Effector memory CD8-positive, alpha-beta T cell (primary cell): Measurements from ENCODE around the gene PCNX3.
"Not testable (repeated sequence)": the region's sequence is repeated elsewhere in the genome, so short reads cannot be mapped to it uniquely, and the experiment has no call there.

Experiments
- ATAC-seq: fragments of 150-1000 bp; cut with Tn5 transposase; replicated peaks from 2 replicates; pipeline ENCODE4 v1.10.0; 2021; ENCODE audit warnings: mild to moderate bottlenecking, moderate library complexity
- DNase-seq, 3 experiments: peaks; one replicate each; pipeline ENCODE4 v3.0.0; 2021
- H3K27ac Mint-ChIP-seq, 2 donors: one replicate each; pipeline ENCODE4 v1.8.0; 2022; ENCODE audit warnings: mild to moderate bottlenecking in 2 of 2, mixed read lengths in 2 of 2, moderate library complexity in 2 of 2
- H3K27me3 Mint-ChIP-seq, 2 donors: one replicate each; pipeline ENCODE4 v1.8.0; 2022; ENCODE audit warnings: mixed read lengths in 2 of 2
- H3K36me3 Mint-ChIP-seq: one replicate; pipeline ENCODE4 v1.8.0; 2022; ENCODE audit warnings: mild to moderate bottlenecking, moderate library complexity, mixed read lengths; ENCODE audit not compliant: insufficient read depth
- H3K4me1 Mint-ChIP-seq, 2 donors: one replicate each; pipeline ENCODE4 v1.8.0; 2022; ENCODE audit warnings: low read depth in 2 of 2, mixed read lengths in 2 of 2
- H3K4me3 Mint-ChIP-seq, 2 donors: one replicate each; pipeline ENCODE4 v1.8.0; 2022; ENCODE audit warnings: mild to moderate bottlenecking in 2 of 2, mixed read lengths in 2 of 2, moderate library complexity in 2 of 2
- H3K9me3 Mint-ChIP-seq, 2 donors: one replicate each; pipeline ENCODE4 v1.8.0; 2022; ENCODE audit warnings: mixed read lengths in 2 of 2

PCNX3 gene

DNA sequence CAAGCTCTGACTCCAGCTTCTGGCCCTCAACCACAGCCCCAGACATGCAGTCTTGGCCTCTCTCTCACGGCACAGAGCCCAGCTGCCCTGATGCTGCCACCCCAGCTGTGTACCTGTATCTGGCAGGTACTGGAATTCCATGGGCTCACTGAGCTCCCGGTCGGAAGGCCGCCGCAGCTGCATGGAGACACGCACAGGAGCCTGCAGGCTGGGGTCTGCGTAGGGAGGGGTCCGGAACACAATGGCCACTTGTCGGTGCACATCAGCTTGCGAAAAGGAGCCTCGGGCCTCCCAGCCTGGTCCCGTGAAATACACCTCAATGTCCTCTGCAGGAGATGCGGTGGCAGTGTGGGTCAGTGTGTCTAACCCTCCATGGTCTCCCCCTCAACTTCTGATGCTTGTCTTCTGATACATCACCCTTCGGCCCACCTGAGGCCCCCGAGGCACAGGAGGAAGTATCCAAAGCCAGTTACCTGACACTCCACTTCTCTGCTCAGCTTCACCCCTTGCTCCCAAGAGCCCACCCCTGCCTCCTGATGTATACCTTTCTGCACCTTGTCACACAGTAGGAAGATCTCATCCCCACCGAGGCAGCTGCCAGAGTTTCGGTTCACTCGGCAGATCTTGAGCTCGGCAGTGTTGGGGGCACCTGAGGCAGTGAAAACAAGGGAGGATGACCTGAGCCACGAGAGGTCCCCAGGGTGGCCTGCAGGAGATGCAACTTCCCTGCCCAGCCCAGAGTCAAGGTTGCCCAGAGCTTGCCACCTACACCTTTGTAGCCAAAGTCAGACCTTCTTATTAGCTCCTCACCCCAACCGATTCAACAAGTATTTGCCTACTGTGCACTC lies 42.8 kb downstream of the PCNX3 start:
- Mint-ChIP-seq H3K36me3 (peaks cover 95% of the 10 kb centered on the region), H3K27ac (peak overlapping the region; percentile 35 to 81), H3K4me1 (peaks cover 38 to 46% of the 10 kb centered on the region in 2 donors), H3K27me3 (no peaks in the 10 kb centered on the region), H3K9me3 (no peaks in the 10 kb centered on the region), H3K4me3 (peak overlapping the region in 1 of 2 donors; percentile 19)
- DNase-seq (no peak), ATAC-seq (no peak)

DNA sequence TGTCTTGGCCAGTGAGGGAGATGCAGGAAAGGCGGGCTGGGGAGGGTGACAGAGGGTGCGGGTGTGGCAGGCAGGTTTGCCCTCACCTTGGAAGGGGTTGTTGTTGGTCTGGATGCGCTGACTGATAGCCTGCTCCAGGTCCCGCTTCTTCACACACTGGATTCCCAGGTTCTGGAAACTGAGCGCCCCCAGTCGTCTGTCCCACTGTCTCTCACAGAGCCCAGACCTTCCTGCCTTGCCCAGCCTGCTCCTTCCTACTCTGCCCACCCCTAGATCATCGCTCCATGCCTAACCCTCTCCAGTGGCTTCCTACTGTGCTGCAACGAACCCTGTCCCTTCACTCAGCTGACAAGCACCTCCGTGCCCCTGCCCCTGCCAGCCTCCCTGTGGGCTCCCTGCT lies 44.5 kb downstream of the PCNX3 start:
- Mint-ChIP-seq H3K4me3 (peak overlapping the region; percentile 9 to 35), H3K9me3 (no peaks in the 10 kb centered on the region), H3K36me3 (peaks cover 84% of the 10 kb centered on the region), H3K4me1 (peaks cover 34 to 44% of the 10 kb centered on the region in 2 donors), H3K27ac (peak overlapping the region; percentile 81 to 83), H3K27me3 (no peaks in the 10 kb centered on the region)
- ATAC-seq (no peak), DNase-seq (no peak)

DNA sequence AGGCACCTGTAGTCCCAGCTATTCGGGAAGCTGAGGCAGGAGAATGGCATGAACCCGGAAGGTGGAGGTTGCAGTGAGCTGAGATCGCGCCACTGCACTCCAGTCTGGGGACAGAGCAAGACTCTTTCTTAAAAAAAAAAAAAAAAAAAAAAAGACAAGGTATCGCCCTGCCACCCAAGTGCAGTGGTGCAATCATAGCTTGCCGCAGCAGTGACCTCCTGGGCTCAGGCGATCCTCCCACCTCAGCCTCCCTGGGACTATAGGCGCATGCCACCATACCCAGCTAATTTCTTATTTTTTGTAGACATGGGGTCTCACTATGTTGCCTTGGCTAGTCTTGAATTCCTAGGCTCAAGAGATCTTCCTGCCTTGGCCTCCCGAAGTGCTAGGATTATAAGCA lies 45.3 kb downstream of the PCNX3 start:
- Mint-ChIP-seq H3K4me3 (peak overlapping the region; percentile 78 to 79), H3K36me3 (peaks cover 76% of the 10 kb centered on the region), H3K4me1 (peaks cover 32 to 41% of the 10 kb centered on the region in 2 donors), H3K27ac (peak overlapping the region; percentile 81 to 83)
- not testable (repeated sequence) for H3K27me3 Mint-ChIP-seq, ATAC-seq, DNase-seq, H3K9me3 Mint-ChIP-seq

GRCh38 chr11:65661599-65662246 lies 46.1 kb downstream of the PCNX3 start:
- Mint-ChIP-seq H3K9me3 (no peaks in the 10 kb centered on the region), H3K4me1 (peaks cover 28 to 35% of the 10 kb centered on the region in 2 donors), H3K27ac (peak overlapping the region; percentile 84 to 85), H3K4me3 (peak overlapping the region; percentile 78 to 79), H3K27me3 (no peaks in the 10 kb centered on the region), H3K36me3 (peaks cover 68% of the 10 kb centered on the region)
- DNase-seq, result peak in 1 of 3 experiments; percentile 7
- ATAC-seq, result no peak

DNA sequence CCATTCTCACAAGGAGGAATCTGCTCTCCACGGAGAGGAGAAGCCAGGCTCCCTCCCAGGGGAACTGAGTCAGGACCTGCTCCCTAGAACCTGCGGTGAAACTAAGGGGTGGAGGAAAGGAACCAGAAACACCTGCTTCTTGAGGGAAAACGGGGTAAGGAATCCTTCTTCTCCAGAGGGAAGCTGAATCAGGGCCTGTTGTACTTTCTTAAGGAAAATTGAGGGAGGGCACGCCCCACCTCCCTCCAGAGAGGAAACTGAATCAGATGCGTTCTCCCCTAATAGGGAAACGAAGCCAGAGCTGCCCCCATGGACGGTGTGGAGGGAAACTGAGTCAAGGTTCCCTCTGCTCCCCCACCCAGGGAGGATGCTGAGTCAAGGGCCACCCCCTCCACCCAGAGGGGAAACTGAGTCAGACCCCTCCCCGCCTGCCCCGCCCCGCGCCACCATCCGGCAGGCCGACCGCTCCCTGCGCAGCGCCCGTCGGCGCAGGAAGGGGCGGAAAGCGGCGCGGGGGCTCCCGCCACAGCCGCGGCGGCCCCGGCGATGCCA lies 46.7 kb downstream of the PCNX3 start:
- Mint-ChIP-seq H3K36me3 (peaks cover 62% of the 10 kb centered on the region), H3K9me3 (no peaks in the 10 kb centered on the region), H3K27me3 (no peaks in the 10 kb centered on the region), H3K4me1 (peaks cover 26 to 33% of the 10 kb centered on the region in 2 donors), H3K27ac (peak overlapping the region; percentile 84 to 85), H3K4me3 (peak overlapping the region; percentile 78 to 79)
- ATAC-seq, result no peak
- DNase-seq, result peak in 1 of 3 experiments; percentile 6

GRCh38 chr11:65662799-65663638 lies 47.4 kb downstream of the PCNX3 start, which contains the start of gene RELA:
TSS of gene RELA (minus strand) at chr11:65662916. CDS start at chr11:65662832, 84 bp downstream.
- DNase-seq (peak; percentile 87 to 89 (median 88)), ATAC-seq (peak; percentile 82)
- Mint-ChIP-seq H3K4me1 (peaks cover 24 to 30% of the 10 kb centered on the region in 2 donors), H3K27ac (peak within 1 kb of the TSS; percentile 94 to 95), H3K36me3 (peaks cover 55% of the 10 kb centered on the region), H3K27me3 (no peaks in the 10 kb centered on the region), H3K9me3 (no peaks in the 10 kb centered on the region), H3K4me3 (peak within 1 kb of the TSS; percentile 89 to 91)

GRCh38 chr11:65663639-65664200 lies 48.1 kb downstream of the PCNX3 start:
- Mint-ChIP-seq H3K27ac (peak overlapping the region; percentile 94 to 95), H3K4me3 (peak overlapping the region; percentile 89 to 91), H3K4me1 (peaks cover 24 to 27% of the 10 kb centered on the region in 2 donors), H3K9me3 (no peaks in the 10 kb centered on the region), H3K36me3 (peaks cover 48% of the 10 kb centered on the region), H3K27me3 (no peaks in the 10 kb centered on the region)
- DNase-seq (peak in 1 of 3 experiments; percentile 26), ATAC-seq (no peak)

GRCh38 chr11:65672180-65672860 lies 56.7 kb downstream of the PCNX3 start:
- no peaks in the 10 kb centered on the region for H3K36me3 Mint-ChIP-seq
- H3K4me1 Mint-ChIP-seq, result no peaks in the 10 kb centered on the region
- no peaks in the 10 kb centered on the region for H3K27me3 Mint-ChIP-seq
- no peak overlapping the region for H3K27ac Mint-ChIP-seq
- ATAC-seq (no peak), DNase-seq (no peak)
- no peak overlapping the region for H3K4me3 Mint-ChIP-seq
- no peaks in the 10 kb centered on the region for H3K9me3 Mint-ChIP-seq

DNA sequence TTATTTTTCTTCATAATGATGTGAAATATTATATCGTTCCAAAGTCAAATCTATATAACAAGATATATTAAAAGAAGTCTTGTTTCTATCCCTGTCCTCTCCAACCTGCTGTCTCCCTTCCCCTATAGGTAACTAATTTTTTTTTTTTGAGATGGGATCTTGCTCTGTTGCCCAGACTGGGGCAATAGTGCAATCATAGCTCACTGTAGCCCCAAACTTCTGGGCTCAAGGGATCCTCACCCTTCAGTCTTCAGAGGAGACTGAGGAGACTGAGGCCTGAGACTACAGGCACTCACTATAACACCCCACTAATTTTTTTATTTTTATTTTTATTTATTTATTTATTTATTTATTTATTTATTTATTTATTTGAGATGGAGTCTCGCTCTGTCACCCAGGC lies 57.4 kb downstream of the PCNX3 start:
- H3K9me3 Mint-ChIP-seq, result no peaks in the 10 kb centered on the region
- no peaks in the 10 kb centered on the region for H3K36me3 Mint-ChIP-seq
- ATAC-seq, result no peak
- H3K4me3 Mint-ChIP-seq, result no peak overlapping the region
- H3K27ac Mint-ChIP-seq, result no peak overlapping the region
- H3K27me3 Mint-ChIP-seq, result no peaks in the 10 kb centered on the region
- no peak for DNase-seq
- no peaks in the 10 kb centered on the region for H3K4me1 Mint-ChIP-seq

GRCh38 chr11:65680192-65680743 lies 64.7 kb downstream of the PCNX3 start:
- H3K9me3 Mint-ChIP-seq, result no peaks in the 10 kb centered on the region
- no peak overlapping the region for H3K27ac Mint-ChIP-seq
- DNase-seq, result no peak
- H3K4me1 Mint-ChIP-seq, result no peaks in the 10 kb centered on the region
- H3K4me3 Mint-ChIP-seq, result no peak overlapping the region
- peaks cover 6 to 18% of the 10 kb centered on the region in 2 donors for H3K27me3 Mint-ChIP-seq
- ATAC-seq, result no peak
- no peaks in the 10 kb centered on the region for H3K36me3 Mint-ChIP-seq

- not testable (repeated sequence) for H3K27ac Mint-ChIP-seq, DNase-seq, H3K4me3 Mint-ChIP-seq, ATAC-seq, H3K9me3 Mint-ChIP-seq, H3K36me3 Mint-ChIP-seq, H3K4me1 Mint-ChIP-seq
- peaks cover 6 to 18% of the 10 kb centered on the region in 2 donors for H3K27me3 Mint-ChIP-seq
These were observed 67.9 kb downstream of the PCNX3 start for GRCh38 chr11:65683480-65683879.

DNA sequence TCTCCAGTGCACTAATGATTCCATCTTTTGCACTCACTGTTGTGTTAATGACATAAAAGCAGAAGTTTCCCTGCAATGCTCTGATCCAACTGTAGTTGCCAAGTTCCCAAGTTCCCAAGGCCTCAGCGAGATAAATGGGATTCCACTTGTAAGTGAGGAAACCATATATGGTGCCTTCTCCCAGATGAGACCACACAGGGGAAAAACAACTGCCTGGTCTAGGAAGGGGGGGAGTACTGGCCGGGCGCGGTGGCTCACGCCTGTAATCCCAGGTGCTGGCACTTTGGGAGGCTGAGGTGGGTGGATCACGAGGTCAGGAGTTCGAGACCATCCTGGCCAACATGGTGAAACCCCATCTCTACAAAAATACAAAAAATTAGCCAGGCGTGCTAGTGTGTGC lies 70.4 kb downstream of the PCNX3 start:
- no peak overlapping the region for H3K4me3 Mint-ChIP-seq
- DNase-seq, result no peak
- no peaks in the 10 kb centered on the region for H3K4me1 Mint-ChIP-seq
- no peaks in the 10 kb centered on the region for H3K9me3 Mint-ChIP-seq
- H3K36me3 Mint-ChIP-seq, result no peaks in the 10 kb centered on the region
- no peak overlapping the region for H3K27ac Mint-ChIP-seq
- peaks cover 6 to 18% of the 10 kb centered on the region in 2 donors for H3K27me3 Mint-ChIP-seq
- no peak for ATAC-seq
